ENCODE measurements around the gene SMARCA5.

DNA sequence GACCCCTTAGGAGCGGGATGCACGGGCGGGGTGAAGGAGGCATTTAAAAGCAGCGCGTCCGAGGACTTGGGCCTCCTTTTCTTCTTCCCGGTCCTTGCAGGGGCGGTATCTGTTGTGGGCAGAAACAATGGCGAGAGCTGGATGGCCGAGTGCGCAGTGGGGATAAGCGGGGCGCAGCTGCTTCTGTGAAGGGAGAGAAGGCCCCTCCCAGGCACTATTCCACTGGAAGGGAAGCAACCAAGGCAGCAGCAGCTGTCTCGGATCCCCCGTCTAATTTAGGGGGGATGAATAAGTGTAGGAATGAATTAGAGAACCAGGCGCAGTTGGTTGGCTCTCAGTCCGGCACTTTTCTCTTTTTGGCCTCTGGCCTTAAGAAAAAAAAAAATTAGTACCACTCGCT, 995 bp downstream of the SMARCA5 start:
- TF ChIP-seq ZNF274 (IDR thresholded peaks at IDR 0.05; ENCODE audit: low read depth, low read length) (no peak), YY1 (IDR thresholded peaks at IDR 0.05; ENCODE audit: insufficient read depth, insufficient read length) (no peak), SUZ12 (IDR thresholded peaks at IDR 0.05; ENCODE audit: extremely low read depth, insufficient read depth, insufficient read length) (no peak)

Data from NT2/D1 (cell line).